GM21529 (cell line): ENCODE data around the gene INPP5D.

ENCODE experiments used
- ATAC-seq: cut with Tn5 transposase; IDR thresholded peaks from one replicate; pipeline ENCODE4 v1.9.1; 2021; ENCODE audit not compliant: unreplicated experiment

INPP5D gene

DNA sequence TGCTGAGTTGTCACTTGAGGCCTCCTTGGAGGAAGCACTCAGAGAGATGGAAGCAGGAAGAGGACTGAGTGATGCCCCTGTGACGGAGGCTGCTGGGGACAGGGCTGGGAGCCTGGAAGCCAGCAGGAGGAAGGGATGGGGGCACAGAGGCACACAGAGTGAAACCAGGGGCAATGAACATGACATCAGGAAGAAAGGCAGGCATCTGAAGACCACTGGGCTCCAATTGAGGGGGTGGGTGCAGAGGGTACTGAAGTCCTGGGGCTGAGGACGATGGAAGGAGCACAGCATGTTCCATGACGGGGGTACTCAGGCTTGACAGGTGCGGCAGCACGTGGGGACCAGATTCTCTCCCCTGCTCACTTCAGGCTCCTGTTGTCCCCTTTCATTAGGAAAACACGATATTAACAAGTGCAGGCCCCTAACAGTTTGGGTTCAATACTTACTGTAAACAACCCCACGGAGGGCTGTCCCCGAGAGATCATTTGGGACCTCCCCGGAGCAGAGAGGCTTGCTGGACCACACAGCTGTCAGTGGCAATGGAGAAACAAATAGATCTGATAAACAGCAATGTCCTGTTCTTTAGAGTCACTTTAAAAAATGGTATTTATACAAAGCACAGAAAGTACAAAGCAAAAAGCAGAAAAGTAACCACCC lies 8.7 kb downstream of the INPP5D start:
- ATAC-seq = peak; percentile 37

DNA sequence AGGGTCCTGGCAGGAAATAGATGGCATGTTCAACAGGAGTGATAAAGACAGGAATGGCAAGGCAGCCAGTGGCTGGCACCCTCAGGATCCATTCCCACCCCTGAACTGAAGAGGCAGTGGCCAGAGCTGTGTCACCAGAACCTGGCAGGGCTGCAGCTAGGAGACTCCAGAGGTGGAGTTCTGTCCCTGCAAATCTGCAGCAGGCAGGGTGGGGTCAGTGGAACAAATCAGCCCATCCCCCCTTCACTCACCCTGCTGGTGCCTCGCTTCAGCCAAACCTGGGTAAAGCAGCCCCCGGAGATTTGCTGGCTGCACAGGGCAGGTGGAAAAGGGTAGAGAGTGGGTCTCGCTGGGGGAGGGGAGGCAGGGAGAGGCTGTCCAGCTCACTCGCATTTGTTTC lies 12.7 kb downstream of the INPP5D start:
- ATAC-seq = no peak

DNA sequence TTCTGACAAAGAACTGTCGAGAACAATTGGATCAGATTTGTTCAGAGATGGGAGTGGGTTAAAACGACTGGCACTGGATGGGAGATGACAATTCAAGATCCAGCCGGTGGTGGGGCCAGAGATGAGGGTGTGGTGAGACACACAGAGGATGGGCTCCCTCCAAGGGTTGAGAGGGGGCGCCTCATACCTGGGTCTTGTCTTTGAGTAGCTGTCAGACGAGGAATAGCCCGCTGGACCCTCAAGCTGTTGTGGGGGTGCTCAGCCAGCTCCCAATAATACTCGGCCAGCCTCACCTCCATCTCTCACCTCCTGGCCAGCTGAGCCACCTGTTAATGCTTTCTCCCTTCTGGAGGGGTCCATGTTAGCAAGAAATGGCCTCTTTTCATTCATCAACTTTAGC lies 14.0 kb downstream of the INPP5D start:
- ATAC-seq = no peak

DNA sequence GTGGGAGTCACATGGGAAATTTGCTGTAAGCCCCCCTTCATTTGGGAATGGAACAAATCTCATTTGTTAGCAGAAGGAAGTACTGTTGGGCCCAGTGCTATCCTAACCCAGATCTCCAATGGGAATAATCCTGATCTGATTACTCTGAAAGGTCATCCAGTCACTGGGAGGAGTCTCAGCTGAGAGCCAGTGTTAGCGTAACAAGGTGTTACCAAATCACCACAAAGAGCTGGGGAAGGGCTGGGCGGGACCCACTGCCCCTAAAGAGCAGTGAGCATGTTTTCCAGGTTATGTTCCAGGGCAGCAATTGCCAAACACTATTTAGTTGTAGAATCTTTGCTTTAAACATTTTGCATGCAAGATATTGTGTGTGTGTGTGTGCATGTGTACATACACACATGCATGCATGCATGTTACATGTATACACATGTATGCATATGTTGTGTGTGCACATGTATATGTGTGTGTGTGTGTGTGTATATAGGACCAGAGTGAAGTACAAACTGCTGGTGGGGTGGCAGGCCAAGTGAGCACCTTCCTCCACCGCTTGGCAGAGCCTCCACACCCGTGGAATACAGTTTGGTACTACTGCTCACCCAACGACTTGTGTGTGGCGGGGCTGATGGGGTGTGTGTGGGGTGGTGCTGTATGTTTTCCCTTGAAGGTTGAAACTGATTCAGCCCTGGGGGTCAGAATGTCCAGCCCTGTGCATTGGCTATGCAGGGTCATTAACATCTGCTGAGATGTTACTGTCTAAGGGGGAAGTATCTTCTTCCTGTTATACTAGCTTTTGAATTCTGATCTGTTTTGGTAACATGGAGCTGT lies 15.2 kb downstream of the INPP5D start:
- ATAC-seq = peak; percentile 37

DNA sequence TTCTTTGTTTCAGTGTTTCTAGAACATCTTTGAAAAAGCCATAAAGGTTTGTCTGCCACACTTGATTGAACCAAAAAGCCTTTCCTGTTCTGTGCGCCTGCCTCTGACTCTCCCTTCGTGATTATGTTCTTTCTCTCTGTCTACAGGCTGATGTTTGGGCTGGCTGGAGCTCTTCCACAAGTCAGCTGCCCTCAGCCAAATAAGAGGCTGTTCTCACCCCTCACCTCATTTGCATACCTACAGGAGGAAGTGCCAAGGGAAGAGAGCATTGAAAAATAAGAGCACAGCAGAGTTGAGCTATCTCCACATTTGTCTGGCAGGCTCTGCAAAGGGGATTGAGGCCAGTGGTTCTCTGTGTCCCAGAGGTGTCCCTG lies 15.8 kb downstream of the INPP5D start:
- peak; percentile 54 for ATAC-seq

DNA sequence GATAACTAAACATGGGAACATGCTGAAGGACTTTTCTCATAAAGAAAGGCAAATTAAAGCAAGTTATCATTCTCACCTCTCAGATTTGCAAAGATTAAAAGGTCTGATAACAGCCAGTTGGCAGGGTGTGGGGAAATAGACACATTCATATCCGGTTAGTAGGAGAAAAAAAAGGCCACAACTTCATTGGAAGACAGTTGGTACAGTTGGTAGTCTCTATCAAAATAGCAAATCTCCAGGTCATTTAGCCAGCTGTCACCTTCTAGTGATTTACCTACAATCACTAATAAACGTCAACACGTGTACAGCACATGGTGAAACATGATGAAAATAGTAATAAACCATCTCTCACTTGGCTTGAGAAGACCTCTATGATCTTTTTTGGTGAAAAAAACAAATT lies 16.6 kb downstream of the INPP5D start:
- no peak for ATAC-seq

DNA sequence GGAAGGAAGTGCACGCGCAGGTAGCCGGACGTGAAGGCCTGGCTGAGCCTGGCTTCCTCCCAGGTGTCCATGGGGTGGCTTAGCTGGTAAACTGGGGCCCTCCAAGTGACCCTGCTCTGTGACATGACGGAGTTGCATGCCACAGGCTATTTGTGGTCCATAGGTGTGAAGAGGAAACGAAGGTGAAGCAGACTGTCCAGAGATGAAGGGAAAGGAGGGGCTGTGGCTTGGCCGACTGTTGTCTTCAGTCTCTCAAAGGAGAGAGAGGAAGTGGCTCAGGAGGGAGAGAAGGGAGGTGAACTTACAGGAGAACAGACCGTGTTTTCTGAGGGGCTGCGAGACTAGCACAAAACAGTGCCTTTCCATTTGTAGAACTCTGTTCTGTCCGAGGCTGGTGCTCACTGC lies 19.3 kb downstream of the INPP5D start:
- peak; percentile 30 for ATAC-seq

DNA sequence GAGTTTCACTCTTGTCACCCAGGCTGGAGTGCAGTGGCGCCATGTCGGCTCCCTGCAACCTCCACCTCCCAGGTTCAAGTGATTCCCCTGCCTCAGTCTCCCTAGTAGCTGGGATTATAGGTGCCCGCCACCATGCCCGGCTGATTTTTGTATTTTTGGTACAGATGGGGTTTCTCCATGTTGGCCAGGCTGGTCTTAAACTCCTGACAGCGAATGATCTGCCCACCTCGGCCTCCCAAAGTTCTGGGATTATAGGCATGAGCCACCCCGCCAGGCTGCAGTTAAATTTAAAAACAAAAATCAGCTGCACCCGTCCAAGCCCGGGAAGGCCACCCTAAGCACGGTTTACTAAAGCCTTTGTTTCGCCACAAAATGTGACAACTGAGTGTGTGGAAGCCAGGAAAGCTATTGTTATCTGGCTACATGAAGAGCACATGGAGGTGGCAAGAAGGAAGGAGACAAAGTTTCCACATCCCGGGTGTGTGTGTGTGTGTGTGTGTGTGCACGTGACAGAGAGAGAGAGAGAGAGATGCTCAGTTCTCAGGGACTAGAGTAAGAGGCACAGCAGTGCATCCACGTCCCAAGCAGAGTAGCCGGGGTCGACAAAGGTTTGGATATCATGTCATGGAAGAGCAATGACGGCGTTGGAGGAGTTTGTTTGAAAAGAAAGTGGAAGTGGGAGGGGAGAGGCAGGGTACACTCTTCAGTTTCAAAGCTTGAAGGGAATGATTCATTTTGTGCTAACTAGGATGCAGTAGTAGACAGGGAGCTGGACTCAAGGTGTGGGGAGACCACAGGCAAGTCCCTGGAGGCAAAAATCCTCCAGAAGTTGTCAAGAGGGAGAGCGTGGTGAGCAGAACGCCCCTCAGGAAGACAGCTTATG lies 20.1 kb downstream of the INPP5D start:
- no peak for ATAC-seq

DNA sequence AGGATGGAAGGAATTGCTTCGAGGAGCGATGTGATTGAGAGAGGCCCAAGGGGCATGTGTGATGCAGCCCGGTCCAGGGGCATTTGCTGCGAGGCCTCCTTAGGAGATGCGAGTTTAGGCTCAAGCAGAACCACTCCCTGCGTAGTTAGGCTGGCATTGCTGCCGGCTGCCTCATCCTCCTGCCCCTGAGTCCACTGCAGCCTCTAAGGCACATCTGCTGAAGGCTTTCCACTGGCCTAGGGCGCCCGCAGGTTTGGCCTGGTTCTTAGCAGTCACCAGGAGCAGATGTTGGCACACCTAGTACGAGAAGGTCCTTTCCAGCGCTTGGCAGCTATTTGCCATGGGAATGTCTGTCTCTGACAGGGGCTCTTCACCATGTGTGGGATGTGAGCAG lies 20.7 kb downstream of the INPP5D start:
- ATAC-seq = no peak

DNA sequence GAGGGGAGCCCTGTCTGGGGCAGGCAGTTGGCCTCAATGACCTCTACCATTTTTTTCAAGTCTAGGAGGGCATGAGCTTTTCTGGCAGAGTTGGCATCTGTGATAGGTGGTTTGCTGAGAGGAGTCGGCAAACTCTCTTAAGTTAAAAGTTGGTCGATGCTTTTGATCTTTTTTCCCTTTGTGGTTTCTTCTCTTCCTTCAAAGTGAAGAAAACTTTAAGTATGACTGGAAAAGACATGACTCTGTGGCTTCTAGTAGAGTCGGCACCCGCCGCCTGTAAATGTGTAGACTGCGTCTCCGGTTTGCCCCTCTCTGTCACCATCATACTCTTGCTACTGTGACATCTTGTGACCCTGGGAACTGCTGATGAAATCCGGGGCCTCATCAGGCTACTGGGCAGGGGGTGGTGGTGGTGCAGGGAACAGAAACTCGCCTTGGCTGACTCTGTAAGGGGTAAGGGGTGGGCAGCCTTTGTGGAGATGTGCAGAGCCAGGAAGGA lies 21.1 kb downstream of the INPP5D start:
- ATAC-seq = peak; percentile 21

DNA sequence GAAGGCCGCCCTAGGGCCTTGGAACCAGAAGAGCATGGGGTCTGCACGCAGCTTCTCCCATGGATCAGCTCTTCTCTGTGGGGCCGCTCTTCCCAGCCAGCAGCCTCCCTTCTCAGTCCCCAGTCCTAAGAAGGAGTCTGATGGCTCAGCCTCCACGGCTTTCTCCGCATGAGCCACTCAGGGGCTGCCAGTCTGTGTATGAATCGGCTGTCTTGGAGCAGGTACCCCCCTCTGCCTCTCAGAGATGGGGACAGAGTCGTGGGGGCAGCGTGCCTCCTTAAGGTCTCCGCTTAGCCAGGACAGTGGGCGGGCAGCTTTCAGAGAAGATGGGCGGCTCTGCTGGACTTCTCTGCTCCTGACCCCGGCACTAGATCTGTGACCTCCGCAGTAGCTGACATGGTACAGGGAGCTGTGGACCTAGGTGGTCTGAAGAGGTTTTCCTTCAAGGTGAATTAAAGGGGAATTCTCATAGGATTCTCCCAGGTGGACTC lies 21.6 kb downstream of the INPP5D start:
- peak; percentile 3 for ATAC-seq

DNA sequence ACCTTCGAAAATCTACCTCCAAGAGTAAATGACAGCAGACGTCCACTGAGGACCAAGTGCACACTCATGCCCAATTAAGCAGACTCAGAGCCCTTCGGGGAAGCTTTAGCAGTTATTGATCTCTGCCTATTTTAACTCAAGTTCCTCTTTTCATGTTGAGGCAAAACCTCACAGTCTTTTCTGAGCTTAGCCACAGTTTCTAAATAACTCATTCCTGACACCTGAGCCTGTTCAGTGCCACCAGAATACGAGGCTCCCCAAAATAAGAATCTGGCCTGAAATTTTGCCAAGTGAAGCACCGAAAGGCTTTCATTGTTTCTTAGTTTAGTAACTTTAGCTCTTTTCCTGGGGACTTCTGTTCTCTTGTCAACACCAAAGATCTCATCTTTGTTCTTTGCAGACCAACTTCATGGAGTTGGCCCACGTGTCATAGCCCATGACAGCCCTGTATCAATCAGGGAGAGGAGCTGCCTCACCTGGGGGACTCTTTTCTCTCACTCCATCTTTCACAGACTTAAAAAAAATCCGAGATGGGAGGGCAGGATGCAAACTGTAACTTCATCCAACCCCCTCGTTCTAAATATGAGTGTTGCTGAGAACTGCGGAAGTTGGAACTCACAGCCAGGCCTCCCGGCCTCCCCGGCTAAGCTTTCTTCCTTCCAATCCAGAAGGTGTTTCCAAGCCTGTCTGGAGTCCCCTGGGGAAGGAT lies 22.2 kb downstream of the INPP5D start:
- peak; percentile 38 for ATAC-seq

DNA sequence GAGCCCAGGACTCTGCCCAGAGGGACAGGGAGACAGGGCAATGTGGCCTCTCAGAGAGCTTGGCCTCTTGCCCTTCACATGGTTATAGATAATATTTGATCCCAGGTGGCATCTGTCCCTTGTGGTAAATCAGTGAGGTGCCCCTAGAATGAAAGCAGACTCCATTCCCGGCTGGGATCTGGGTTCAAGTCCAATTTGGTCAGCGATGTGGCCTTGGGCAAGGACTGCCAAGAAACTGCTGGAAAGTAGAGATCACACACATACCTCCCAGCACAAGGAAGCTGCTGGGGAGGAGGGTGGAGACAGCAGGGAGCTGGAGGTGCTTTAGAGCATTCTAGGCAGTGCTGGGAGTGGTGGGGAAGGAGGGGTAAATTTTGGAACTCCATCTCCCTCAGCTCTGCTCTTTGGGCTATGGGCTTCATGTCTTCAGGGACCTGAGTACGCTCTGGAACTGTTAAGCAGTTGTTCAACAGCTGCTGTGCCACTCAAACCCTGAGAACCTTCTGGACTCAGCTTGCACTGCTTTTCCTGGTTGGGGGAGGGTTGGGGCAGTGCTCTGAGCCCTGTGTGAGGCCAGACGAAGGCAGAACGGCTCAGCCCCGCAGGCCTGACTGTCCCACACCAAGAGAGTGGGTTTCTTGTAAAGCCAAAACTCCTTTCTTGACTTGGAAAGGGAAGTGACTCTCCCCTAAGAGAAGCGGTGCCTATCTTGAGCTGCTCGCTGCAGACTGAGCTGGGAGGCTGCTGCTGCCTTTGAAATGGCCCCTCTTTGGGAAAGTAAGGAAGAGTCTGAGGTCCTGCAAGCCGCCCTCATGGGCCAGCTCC lies 23.0 kb downstream of the INPP5D start:
- ATAC-seq = no peak

DNA sequence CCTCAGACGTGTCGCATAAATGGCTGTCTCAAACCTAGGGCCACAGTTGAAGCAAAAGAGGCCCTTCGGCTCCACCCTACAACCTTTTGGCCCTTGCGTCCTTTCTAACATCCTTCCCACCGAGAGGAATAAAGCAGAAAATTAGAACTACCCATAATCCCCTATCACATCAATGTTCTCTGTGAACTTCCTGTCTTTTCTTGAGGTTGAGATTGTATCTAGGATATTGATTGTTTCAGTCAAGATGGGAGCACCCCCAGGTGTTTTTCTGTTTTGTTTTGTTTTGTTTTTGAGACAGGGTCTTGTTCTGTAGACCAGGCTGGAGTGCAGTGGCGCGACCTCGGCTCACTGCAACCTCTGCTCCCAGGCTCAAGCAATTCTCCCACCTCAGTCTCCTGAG lies 23.6 kb downstream of the INPP5D start:
- no peak for ATAC-seq

DNA sequence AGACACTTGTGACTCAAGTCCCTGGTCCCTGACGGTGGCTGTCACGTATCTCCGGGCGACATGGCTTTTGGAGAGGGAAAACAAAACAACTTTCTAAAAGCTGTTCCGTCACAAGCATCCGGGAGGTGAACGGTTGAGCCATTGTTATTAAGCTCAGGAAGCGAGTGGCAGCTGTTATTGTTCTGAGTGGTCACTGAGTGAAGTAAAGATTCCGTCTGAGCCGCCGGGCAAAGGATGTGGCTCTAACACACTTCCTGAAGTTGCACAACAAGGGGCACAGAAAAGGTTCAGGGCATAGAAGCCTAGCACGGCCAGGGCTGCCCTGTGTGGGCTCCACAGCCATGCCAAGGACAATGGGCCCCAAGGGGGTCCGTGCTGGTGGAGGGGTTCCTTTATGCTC lies 24.3 kb downstream of the INPP5D start:
- ATAC-seq = peak; percentile 30

DNA sequence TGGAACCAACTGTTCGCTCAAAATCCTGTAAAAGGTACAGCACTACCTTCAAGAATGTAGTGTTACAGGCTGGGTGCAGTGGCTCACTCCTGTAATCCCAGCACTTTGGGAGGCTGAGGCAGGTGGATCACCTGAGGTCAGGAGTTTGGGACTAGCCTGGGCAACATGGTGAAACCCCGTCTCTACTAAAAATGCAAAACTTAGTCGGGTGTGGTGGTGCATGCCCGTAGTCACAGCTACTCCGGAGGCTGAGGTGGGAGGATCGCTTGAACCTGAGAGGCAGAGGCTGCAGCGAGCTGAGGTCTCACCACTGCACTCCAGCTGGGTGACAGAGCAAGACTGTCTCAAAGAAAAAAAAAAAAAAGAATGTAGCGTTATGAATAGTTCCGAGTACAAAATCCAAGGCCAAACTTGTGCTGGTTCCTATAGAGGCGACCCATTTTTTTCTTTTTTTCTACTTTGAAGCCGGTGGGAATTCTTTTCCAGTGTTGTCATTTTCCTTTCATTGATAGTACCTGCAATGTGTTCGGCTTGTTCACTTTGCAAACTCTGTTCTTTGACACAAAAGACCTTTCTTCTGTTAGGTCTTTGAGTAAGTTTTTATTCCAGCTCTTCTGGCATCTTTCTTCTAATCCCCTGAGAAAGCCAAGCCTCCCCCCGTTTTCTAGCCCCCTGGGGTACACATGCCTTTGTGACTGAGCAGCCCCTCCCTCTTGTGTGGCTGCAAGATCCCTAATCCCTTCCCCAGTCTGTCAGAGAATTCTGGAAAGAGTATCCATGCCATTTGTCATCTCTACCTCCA lies 25.1 kb downstream of the INPP5D start:
- no peak for ATAC-seq

DNA sequence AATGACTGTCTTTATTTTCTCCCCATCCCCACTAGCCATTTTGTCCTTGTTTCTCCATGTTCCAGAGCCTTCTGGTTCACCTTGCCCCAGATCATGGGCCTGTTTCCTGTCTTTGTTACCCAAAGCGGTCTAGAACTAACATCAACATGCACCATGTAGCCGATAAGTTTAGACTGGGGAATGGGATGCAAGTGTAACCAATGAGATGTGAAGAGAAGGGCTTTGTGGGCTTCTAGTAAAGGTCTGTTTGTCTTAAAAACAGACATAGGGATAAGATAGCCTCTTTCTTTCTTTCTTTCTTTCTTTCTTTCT lies 25.7 kb downstream of the INPP5D start:
- ATAC-seq = no peak

DNA sequence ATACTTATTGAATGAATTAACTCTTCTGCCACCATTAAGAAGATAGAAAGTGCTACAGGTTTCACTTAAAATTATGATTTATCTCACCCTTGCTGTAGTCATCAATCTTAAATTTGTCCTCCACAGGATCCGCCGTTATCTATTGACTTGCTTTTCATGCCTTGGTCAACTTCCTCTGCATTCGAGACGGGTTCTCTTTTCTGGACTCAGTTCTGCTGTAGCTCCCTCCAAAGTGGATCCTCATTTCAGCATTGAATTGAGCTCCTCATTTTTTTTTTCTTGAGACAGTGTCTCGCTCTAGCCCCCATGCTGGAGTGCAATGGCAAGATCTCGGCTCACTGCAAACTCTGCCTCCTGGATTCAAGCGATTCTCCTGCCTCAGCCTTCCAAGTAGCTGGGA lies 27.6 kb downstream of the INPP5D start:
- no peak for ATAC-seq

DNA sequence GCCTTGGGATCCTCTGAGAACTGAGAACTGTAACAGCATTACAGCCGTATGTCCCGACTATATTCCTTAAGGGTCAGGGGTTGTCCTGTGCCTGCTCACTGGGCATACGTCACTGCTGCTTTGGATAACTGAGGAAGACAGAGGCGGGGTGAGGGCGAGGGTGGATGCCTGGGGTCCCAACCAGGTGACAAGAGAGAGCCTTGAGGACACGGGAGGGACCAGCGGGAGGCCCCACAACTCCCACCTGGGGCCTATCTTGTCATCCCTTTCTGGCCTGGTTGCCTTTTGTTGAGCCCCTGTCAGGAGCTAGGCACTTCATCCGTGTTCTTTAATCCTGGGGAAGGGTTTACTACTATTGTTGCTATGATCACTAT lies 28.8 kb downstream of the INPP5D start:
- ATAC-seq = no peak
